ENCODE data around the gene TENM4.

The TENM4 gene

GRCh38 chr11:78708388-78708787 lies 732.4 kb downstream of the TENM4 start:
- DNase-seq (ENCODE audit: low read depth in 2 of 2) = no peak

- DNase-seq (ENCODE audit: low read depth in 2 of 2) = no peak
Observed at GRCh38 chr11:78706551-78706950, 734.3 kb downstream of the TENM4 start.

GRCh38 chr11:78704811-78705210 lies 736.0 kb downstream of the TENM4 start:
- DNase-seq (ENCODE audit: low read depth in 2 of 2) = no peak

GRCh38 chr11:78699609-78700135 lies 741.2 kb downstream of the TENM4 start:
- DNase-seq (ENCODE audit: low read depth in 2 of 2) = no peak

GRCh38 chr11:78698612-78699011 lies 742.2 kb downstream of the TENM4 start:
- no peak for DNase-seq (ENCODE audit: low read depth in 2 of 2)

- no peak for DNase-seq (ENCODE audit: low read depth in 2 of 2)
Observed at GRCh38 chr11:78696177-78696576, 744.7 kb downstream of the TENM4 start.

GRCh38 chr11:78694152-78694551 lies 746.7 kb downstream of the TENM4 start:
- no peak for DNase-seq (ENCODE audit: low read depth in 2 of 2)

GRCh38 chr11:78691215-78691614 lies 749.6 kb downstream of the TENM4 start:
- no peak for DNase-seq (ENCODE audit: low read depth in 2 of 2)

GRCh38 chr11:78690352-78690987 lies 750.4 kb downstream of the TENM4 start:
- DNase-seq (ENCODE audit: low read depth in 2 of 2) = no peak

- no peak for DNase-seq (ENCODE audit: low read depth in 2 of 2)
Observed at GRCh38 chr11:78689585-78690153, 751.2 kb downstream of the TENM4 start.

GRCh38 chr11:78689101-78689500 lies 751.7 kb downstream of the TENM4 start:
- DNase-seq (ENCODE audit: low read depth in 2 of 2) = no peak

- no peak for DNase-seq (ENCODE audit: low read depth in 2 of 2)
Observed at GRCh38 chr11:78688460-78688859, 752.4 kb downstream of the TENM4 start.

GRCh38 chr11:78685156-78685555 lies 755.7 kb downstream of the TENM4 start:
- no peak for DNase-seq (ENCODE audit: low read depth in 2 of 2)

GRCh38 chr11:78684377-78684776 lies 756.5 kb downstream of the TENM4 start:
- no peak for DNase-seq (ENCODE audit: low read depth in 2 of 2)

GRCh38 chr11:78683774-78684173 lies 757.1 kb downstream of the TENM4 start:
- DNase-seq (ENCODE audit: low read depth in 2 of 2) = no peak

- no peak for DNase-seq (ENCODE audit: low read depth in 2 of 2)
Observed at GRCh38 chr11:78676026-78676557, 764.7 kb downstream of the TENM4 start.

GRCh38 chr11:78672850-78673620 lies 767.8 kb downstream of the TENM4 start:
- DNase-seq (ENCODE audit: low read depth in 2 of 2) = no peak

GRCh38 chr11:78669249-78669648 lies 771.6 kb downstream of the TENM4 start:
- no peak for DNase-seq (ENCODE audit: low read depth in 2 of 2)

GRCh38 chr11:78667461-78667860 lies 773.4 kb downstream of the TENM4 start:
- DNase-seq (ENCODE audit: low read depth in 2 of 2) = no peak

- DNase-seq (ENCODE audit: low read depth in 2 of 2) = no peak
Observed at GRCh38 chr11:78666675-78667160, 774.1 kb downstream of the TENM4 start.

- no peak for DNase-seq (ENCODE audit: low read depth in 2 of 2)
Observed at GRCh38 chr11:78664636-78665035, 776.2 kb downstream of the TENM4 start.

- no peak for DNase-seq (ENCODE audit: low read depth in 2 of 2)
Observed at GRCh38 chr11:78662811-78663210, 778.0 kb downstream of the TENM4 start.

Measured in stimulated activated CD8-positive, alpha-beta memory T cell treated with anti-CD3 and anti-CD28 coated beads, Interleukin-7, amount 100 ng/mL, for 4 hours (primary cell).